ENCODE results near the gene FYB2.

FYB2 gene

GRCh38 chr1:56831871-56832693 lies 12.9 kb upstream of the FYB2 start:
- DNase-seq = peak; percentile 60

DNA sequence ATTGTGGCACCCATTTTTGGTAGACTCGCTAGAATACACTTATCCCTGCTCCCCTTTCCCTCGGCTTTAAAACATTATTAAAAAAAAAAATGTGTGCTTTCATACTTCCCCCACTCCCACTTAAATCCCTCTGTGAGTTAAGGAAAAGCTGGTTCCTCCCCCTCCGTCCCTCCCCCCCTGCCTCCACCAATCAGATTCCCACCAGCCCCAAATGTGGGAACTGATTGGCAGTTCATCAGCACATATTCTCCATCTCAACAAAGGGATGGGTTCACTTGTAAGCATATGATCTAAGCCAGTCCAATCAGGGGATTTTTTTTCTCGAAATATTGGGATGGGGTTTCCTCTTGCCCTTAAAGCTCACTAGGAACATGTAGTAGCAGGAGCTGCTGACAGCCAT lies 10.8 kb upstream of the FYB2 start:
- DNase-seq = no peak

GRCh38 chr1:56827711-56828110 lies 8.5 kb upstream of the FYB2 start:
- DNase-seq = no peak

DNA sequence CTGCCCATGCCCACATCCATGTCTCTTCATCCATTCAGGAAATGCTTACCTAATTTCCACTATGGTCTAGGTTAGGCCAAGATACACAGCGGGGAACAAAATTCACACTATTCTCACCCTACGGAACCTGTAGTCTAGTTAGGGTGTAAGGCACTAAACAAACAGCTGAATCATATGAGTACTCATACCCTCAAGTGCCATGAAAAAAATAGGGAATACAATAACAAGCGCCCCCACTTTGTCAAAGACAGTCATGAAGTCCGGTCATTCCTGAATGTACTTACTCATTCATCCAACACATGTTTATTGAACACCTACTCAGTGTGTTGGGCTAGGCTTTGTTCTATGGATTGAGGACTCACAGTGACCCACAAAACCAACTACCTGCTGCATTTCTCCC lies 6.2 kb upstream of the FYB2 start:
- no peak for DNase-seq

- DNase-seq = peak; percentile 100
These were observed 5.7 kb upstream of the FYB2 start for GRCh38 chr1:56824938-56825337.

DNA sequence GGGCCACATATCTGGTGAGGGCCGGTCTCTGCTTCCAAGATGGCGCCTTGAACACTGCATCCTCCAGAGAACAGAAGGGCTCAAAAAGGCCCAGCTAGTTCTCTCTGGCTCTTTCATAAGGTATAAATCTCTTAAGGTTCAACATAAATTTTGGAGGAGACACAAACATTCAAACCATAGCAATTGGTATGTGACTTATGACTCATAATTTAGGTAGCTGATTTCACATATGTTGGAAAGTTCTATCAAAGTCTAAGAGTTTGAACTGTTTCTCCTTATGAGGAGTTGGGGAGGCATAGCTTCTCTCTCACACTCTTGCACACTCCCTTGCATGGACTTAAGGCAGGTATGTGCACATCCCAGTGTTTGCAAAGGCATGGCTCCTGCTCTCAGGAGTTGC lies 5.1 kb upstream of the FYB2 start:
- DNase-seq = no peak

DNA sequence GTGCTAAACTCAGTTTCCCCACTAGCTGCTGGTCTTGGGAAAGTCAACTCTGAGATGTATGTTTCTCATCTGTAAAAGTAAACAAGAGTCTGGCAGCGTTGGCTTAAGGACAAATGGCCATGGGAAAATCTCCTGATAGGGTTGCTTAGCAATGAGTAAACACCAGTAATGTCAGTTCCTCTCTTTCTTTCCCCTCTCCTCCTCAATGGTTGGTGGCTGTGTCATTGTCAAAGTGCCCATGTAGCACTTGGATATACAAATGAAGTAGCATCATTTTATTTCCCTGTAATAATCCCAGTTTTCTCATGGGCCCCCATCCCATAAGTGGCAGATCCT lies 2.2 kb upstream of the FYB2 start:
- peak; percentile 95 for DNase-seq

DNA sequence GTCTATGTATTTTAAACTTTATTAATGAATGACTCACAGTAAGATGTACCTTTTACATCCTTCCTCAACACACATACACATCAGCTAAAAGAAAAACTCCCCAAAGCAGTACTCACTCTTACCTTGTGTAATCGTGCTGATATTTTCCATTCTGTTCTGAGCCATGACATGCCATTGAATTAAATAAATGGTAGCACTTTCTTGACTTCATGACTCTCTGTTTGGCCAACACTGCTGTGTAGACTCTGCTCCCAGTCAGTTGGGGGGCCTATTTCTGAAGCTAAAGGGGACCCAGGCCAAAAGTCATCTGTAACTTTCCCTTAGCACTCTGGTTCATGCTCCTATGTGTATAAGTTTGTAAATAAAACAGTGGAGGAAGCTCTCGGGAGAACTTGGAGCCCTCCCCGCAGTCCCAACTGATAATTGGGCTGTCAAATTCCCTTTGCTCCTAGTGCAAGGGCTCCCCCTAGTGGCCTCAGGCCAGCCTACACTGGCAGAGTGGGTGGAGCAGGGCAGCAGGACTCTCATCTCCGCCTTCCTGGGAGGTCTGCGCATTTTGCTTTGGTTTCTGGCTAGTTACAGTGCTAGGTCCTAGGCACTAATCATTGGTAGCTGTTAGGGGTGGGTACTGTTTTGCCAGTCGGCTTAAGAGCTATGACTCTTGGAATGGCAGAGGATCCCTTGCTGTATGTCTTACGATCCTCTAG lies 1.7 kb upstream of the FYB2 start:
- peak; percentile 92 for DNase-seq

DNA sequence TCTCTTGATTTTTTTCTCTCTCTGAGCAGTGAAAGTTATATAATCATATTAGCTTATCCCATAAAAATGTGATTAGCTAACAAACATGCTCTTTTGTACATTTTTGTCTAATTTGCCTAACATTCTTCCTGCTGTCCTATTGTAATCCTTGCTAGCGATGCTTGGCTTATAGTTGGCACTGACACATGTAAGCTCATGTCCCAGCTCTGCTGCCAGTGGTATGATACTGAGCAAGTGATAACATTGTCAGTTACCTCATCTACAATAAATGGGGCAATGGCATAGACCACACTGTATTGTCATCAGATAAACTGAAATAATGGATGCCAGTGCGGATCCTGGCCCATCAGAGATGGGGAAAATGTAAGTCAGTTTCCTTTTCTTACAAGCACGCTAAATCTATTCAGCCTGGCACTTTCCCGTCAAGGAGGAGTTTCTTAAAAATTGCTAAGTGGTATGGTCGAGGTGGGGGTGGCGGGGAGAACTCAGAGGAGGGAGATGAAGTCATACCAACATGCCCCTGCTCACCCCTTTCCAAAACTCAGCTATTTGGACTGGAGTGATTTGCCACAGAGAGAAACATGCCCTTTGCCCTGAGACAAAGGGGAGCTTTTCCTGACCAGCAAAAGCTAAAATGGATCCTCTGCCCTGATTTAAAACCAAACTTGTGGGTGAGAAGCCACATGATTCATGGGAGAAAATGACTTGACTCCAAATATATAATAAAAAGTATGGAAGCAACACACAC lies 1.3 kb downstream of the FYB2 start:
- no peak for DNase-seq

- peak; percentile 95 for DNase-seq
These were observed 2.3 kb downstream of the FYB2 start for GRCh38 chr1:56816909-56817308.

- DNase-seq = no peak
These were observed 2.9 kb downstream of the FYB2 start for GRCh38 chr1:56816264-56816663.

DNA sequence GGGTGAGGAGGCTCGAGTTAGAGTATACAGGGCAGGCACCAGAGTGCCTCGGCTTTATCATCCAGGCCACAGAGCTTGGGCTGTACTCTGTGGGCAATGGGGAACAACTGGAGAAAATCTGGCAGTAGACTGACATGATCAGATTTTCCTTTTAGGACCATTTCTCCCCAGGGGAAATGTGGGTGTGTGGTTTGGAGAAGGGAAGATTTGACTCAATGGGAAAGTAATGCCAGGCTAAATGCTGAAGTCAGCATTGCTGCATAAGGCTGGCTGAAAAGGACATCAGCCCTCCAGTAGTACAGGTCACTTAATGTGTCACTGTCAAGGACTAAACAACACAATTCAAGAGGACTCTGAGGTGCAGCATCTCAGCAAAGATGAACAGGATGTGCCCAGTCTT lies 5.0 kb downstream of the FYB2 start:
- no peak for DNase-seq

- no peak for DNase-seq
These were observed 7.9 kb downstream of the FYB2 start for GRCh38 chr1:56811331-56811730.

DNA sequence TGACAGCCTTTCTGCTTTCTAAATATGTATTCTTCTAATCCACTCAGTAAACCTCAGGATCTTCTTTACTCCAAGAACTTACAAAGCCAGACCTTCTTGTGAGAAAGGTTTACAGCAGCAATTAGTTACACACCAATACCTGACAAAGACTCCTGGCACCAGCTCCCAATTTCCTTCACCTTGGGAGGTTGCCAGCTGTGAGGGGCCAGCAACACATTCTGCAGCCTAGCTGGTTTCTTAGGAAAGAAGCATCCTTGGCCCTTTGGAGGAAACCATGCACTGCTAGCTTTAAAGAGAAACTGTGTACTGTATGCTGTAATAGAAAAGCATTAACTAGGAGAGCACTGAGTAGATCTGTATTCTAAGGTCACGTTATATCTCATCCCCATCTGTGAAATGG lies 10.8 kb downstream of the FYB2 start:
- DNase-seq = no peak

DNA sequence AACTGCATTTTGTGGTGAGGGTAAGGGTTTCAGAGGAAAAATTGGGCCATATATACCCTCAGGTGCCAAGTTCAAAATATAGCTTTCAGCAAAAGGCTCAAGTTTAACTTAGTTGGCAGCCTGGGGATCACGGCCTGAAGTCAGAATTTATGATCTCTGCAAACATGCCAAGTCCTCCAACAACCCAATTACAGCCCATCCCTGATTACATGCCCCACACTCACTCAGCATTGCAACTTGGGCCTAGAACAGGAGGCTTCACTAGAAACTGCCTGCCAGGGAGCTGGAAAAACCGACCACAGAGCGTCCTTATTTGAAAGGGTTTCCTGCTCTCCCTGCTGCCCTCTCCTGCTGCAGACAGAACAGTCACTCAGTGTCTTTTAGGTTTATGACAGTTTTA lies 12.4 kb downstream of the FYB2 start:
- DNase-seq = no peak

- peak; percentile 58 for DNase-seq
These were observed 15.5 kb downstream of the FYB2 start for GRCh38 chr1:56803561-56804156.

DNA sequence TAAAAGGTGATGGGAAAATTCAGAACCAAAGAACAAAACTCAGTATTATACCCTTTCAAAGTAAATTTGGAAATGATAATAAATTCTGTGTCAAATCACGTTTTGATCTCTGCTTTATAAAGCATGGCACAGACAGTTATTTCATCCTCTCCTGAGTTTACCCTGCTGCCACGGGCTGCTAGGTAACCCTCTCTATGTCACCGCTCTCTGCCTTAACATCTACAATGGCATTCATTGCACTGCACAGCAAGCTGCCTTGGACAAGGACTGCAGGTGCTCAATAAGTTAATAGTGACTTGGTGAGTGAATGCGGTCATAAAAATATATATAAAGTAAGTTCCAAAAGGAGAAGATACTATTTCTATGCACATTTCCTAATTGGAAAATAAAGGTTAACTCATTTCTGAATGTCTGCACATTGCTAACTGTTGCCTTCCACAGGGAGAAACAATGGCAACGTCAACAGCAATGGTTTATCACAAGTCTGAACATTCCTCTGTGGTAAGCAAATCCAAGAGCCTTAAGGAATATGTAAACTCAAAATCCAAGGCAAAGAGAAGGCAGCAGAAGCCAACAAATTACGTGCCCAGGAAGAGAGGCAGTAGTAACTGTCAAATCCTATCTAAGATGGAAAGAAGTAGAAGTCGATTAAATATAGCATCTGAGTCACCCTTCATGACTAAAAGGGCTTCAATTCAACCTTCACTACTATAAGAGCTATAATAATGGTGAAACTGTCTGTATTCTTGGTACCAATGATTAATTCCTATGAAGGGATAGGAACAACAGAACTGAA lies 19.4 kb downstream of the FYB2 start:
- DNase-seq = no peak

DNA sequence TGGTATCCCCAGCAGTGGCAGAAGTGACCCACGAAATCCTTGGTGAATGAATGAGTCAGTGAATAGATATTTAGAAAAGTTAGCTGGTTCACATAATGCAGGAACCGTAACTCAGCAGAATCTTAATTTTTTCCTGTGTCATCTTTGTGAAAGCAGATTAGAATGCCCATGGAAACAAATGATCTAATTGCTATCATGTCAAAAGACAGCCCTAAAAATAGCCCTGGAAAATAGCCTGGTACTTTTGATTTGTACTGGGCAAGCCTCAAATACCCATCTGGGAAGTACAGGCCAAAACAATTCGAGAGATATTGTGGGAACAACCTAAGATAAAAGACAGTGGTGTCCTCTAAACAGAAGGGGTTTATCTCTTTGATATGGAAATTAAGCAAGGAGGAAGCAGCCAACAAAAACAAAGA lies 21.1 kb downstream of the FYB2 start:
- peak; percentile 50 for DNase-seq

GRCh38 chr1:56797065-56797685 lies 22.0 kb downstream of the FYB2 start:
- DNase-seq = peak; percentile 99

DNA sequence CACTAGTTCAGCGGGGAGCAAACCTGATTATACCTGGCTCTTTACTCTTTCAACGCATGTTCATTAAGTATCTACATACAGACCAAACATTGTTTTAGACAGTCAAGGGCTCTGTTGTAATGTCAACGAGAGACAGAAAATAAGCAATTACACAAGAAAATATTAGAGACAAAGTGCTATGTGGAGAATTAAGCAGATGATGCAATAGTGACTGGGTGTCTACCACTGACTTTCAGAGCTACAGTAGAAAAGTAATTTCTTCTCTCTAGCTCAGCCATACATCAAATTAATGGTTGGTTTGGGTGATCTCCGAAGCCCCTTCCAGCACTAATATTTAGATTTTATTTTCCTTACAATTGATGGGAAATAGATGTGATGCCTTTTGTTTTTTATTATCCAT lies 23.3 kb downstream of the FYB2 start:
- DNase-seq = no peak

- no peak for DNase-seq
These were observed 29.2 kb downstream of the FYB2 start for GRCh38 chr1:56790036-56790435.

DNA sequence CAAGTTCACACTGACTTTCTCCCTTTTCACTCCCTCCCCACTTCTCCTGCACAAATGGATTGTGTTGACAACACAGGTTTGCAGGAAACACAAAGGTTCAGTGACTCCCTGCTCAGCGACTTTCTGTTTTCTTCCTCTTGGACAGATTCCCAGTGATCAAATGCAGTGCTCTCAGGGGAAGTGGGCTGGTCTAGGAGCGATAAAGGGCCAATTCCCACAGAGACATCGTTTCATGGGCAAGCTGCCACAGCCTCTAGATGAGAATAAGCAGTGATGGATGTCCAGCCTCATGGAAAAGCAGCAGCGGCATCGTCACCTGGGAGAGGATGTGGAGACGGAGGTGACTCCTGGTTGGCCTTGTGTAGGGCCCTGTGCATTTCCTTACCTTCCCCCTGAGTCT lies 30.6 kb downstream of the FYB2 start:
- peak; percentile 99 for DNase-seq

Data from NCI-H2029 (cell line).